ENCODE results near the gene HIVEP3. TPM values are rescaled to one million over a fixed set of nuclear protein-coding genes. Genes with fewer than 3 reads are reported as not detected.

HIVEP3 gene
- total and polyA plus RNA-seq, 3 donors from 2014 or later, result 4.8 to 7.3 (median 7.2) TPM

GRCh38 chr1:41715441-41716095 lies 203.2 kb downstream of the HIVEP3 start:
- peaks cover 12% of the 10 kb centered on the region for H3K4me1 ChIP-seq
- H3K9me3 ChIP-seq, result no peaks in the 10 kb centered on the region
- no peak for DNase-seq
- TF ChIP-seq POLR2A (IDR thresholded peaks at IDR 0.05) (no peak), CTCF (IDR thresholded peaks at IDR 0.05) (no peak)
- intact Hi-C loops (cut with DNase I; ENCODE audit: low total_unique reads), result no loop called here
- 89 to 90% methylated on average over 8 of the region's 8 CpGs for WGBS, 2 donors
- H3K4me3 ChIP-seq, result no peak overlapping the region
- H3K27ac ChIP-seq, result no peak overlapping the region
- H3K27me3 ChIP-seq, result no peaks in the 10 kb centered on the region
- no peaks in the 10 kb centered on the region for H3K36me3 ChIP-seq (ENCODE audit: low read depth, missing control alignments)

- no peaks in the 10 kb centered on the region for H3K36me3 ChIP-seq (ENCODE audit: low read depth, missing control alignments)
- 72 to 87% methylated on average over 6 to 9 of the region's 9 CpGs for WGBS, 2 donors
- no peak overlapping the region for H3K4me3 ChIP-seq
- H3K4me1 ChIP-seq, result peaks cover 12% of the 10 kb centered on the region
- intact Hi-C loops (cut with DNase I; ENCODE audit: low total_unique reads), result no loop called here
- H3K27me3 ChIP-seq, result no peaks in the 10 kb centered on the region
- TF ChIP-seq POLR2A (IDR thresholded peaks at IDR 0.05) (no peak), CTCF (IDR thresholded peaks at IDR 0.05) (no peak)
- no peak overlapping the region for H3K27ac ChIP-seq
- DNase-seq, result no peak
- no peaks in the 10 kb centered on the region for H3K9me3 ChIP-seq
Measured at GRCh38 chr1:41714638-41715389, 203.9 kb downstream of the HIVEP3 start.

GRCh38 chr1:41713557-41714327 lies 205.0 kb downstream of the HIVEP3 start:
- Histone ChIP-seq H3K36me3 (ENCODE audit: low read depth, missing control alignments) (no peaks in the 10 kb centered on the region), H3K27me3 (no peaks in the 10 kb centered on the region), H3K4me3 (no peak overlapping the region), H3K4me1 (peaks cover 9% of the 10 kb centered on the region), H3K27ac (no peak overlapping the region), H3K9me3 (no peaks in the 10 kb centered on the region)
- TF ChIP-seq CTCF (IDR thresholded peaks at IDR 0.05) (no peak), POLR2A (IDR thresholded peaks at IDR 0.05) (no peak)
- intact Hi-C loops (cut with DNase I; ENCODE audit: low total_unique reads), result no loop called here
- 72 to 91% methylated on average over 6 of the region's 6 CpGs for WGBS, 2 donors
- no peak for DNase-seq

GRCh38 chr1:41713141-41713540 lies 205.6 kb downstream of the HIVEP3 start:
- intact Hi-C loops (cut with DNase I; ENCODE audit: low total_unique reads), result no loop called here
- Histone ChIP-seq H3K4me3 (no peak overlapping the region), H3K27me3 (no peaks in the 10 kb centered on the region), H3K27ac (no peak overlapping the region), H3K36me3 (ENCODE audit: low read depth, missing control alignments) (no peaks in the 10 kb centered on the region), H3K9me3 (no peaks in the 10 kb centered on the region), H3K4me1 (peaks cover 8% of the 10 kb centered on the region)
- DNase-seq, result no peak
- TF ChIP-seq POLR2A (IDR thresholded peaks at IDR 0.05) (no peak), CTCF (IDR thresholded peaks at IDR 0.05) (no peak)
- WGBS, 2 donors, result 69 to 83% methylated on average over 5 of the region's 5 CpGs
